Measurements from ENCODE around the gene CENPL. TPM values are rescaled to one million over a fixed set of nuclear protein-coding genes. Genes with fewer than 3 reads are reported as not detected.
"Not testable (repeated sequence)": the region's sequence is repeated elsewhere in the genome, so short reads cannot be mapped to it uniquely, and the experiment has no call there.

Gene CENPL
- polyA plus RNA-seq, 4 donors, result 1.1 to 6.9 (median 4.0) TPM

DNA sequence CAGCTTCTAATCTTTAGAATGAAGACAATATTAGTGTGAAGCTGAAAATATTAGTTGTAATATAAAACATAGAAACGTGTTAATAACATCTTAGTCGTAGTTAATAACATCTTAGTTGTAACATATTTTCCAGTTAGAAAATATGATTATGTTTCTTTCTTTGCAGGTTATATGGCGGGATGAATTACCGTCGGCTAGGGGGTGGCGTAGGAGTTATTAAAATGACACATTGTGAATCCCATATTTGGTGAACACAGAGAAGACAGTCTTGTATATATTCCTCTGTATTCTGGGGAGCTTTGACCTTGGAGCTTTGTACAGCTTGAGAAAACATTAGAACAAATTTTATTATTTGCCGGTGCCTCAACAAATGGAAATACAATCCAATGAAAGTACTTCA lies 39.7 kb downstream of the CENPL start:
- H3K27me3 ChIP-seq (ENCODE audit: control insufficient read depth in 3 of 3, insufficient read depth in 3 of 3, low read length in 3 of 3), result no peaks in the 10 kb centered on the region

GRCh38 chr1:173779936-173780335 lies 44.7 kb downstream of the CENPL start:
- DNase-seq (no peak), FAIRE-seq (no peak)
- no peaks in the 10 kb centered on the region for H3K4me1 ChIP-seq (ENCODE audit: control insufficient read depth in 3 of 3, insufficient read depth in 2 of 3, low read depth in 1 of 3, low read length in 2 of 3)
- H3K4me3 ChIP-seq (ENCODE audit: low read depth in 1 of 3, low read length in 3 of 3), result no peak overlapping the region
- 98 to 99% (median 99%) methylated on average over 4 of the region's 4 CpGs for WGBS, 3 donors
- H3K9me3 ChIP-seq (ENCODE audit: control insufficient read depth in 2 of 2, insufficient read depth in 1 of 2, low read depth in 1 of 2, low read length in 1 of 2), result no peaks in the 10 kb centered on the region
- H3K36me3 ChIP-seq (ENCODE audit: control insufficient read depth in 3 of 3, insufficient read depth in 2 of 3, low read depth in 1 of 3, low read length in 3 of 3), result peaks cover 7 to 26% (median 21%) of the 10 kb centered on the region in 3 donors
- H3K27ac ChIP-seq (ENCODE audit: low read depth in 1 of 3, low read length in 2 of 3), result no peak overlapping the region
- no peaks in the 10 kb centered on the region for H3K27me3 ChIP-seq (ENCODE audit: control insufficient read depth in 3 of 3, insufficient read depth in 3 of 3, low read length in 3 of 3)

More for the DNA sequence above, 39.7 kb downstream of the CENPL start:
- H3K36me3 ChIP-seq (ENCODE audit: control insufficient read depth in 3 of 3, insufficient read depth in 2 of 3, low read depth in 1 of 3, low read length in 3 of 3), result peaks cover 6 to 20% (median 20%) of the 10 kb centered on the region in 3 donors
- WGBS, 3 donors, result 96% methylated on average over 7 of the region's 7 CpGs
- no peak overlapping the region for H3K4me3 ChIP-seq (ENCODE audit: low read depth in 1 of 3, low read length in 3 of 3)
- no peaks in the 10 kb centered on the region for H3K9me3 ChIP-seq (ENCODE audit: control insufficient read depth in 2 of 2, insufficient read depth in 1 of 2, low read depth in 1 of 2, low read length in 1 of 2)
- no peak overlapping the region for H3K27ac ChIP-seq (ENCODE audit: low read depth in 1 of 3, low read length in 2 of 3)
- FAIRE-seq (no peak), DNase-seq (no peak)
- H3K4me1 ChIP-seq (ENCODE audit: control insufficient read depth in 3 of 3, insufficient read depth in 2 of 3, low read depth in 1 of 3, low read length in 2 of 3), result no peaks in the 10 kb centered on the region

GRCh38 chr1:173775578-173776226 lies 49.0 kb downstream of the CENPL start:
- Histone ChIP-seq H3K4me3 (ENCODE audit: low read depth in 1 of 3, low read length in 3 of 3) (no peak overlapping the region), H3K27me3 (ENCODE audit: control insufficient read depth in 3 of 3, insufficient read depth in 3 of 3, low read length in 3 of 3) (no peaks in the 10 kb centered on the region), H3K4me1 (ENCODE audit: control insufficient read depth in 3 of 3, insufficient read depth in 2 of 3, low read depth in 1 of 3, low read length in 2 of 3) (no peaks in the 10 kb centered on the region), H3K27ac (ENCODE audit: low read depth in 1 of 3, low read length in 2 of 3) (no peak overlapping the region), H3K36me3 (ENCODE audit: control insufficient read depth in 3 of 3, insufficient read depth in 2 of 3, low read depth in 1 of 3, low read length in 3 of 3) (peaks cover 4 to 24% (median 11%) of the 10 kb centered on the region in 3 donors), H3K9me3 (ENCODE audit: control insufficient read depth in 2 of 2, insufficient read depth in 1 of 2, low read depth in 1 of 2, low read length in 1 of 2) (no peaks in the 10 kb centered on the region)
- 85 to 91% (median 86%) methylated on average over 5 of the region's 5 CpGs for WGBS, 3 donors
- no peak for DNase-seq
- FAIRE-seq, result no peak

DNA sequence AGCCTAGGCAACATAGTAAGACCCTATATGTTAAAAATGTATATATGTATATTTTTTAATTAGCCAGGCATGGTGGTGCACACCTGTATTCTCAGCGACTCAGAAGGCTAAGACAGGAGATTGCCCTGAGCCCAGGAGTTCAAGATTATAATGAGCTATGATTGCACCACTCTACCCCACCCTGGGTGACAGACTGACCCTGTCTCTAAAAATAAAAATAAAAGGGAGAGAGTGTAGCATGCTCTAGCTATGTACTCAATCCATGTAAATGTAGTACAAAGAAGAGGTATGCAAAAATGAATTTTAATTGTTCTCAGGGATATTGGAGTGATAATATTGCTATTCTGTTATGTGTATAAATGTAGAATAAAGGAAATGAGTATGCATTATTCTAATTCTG lies 53.1 kb downstream of the CENPL start:
- FAIRE-seq (no peak), DNase-seq (no peak)
- H3K36me3 ChIP-seq (ENCODE audit: control insufficient read depth in 3 of 3, insufficient read depth in 2 of 3, low read depth in 1 of 3, low read length in 3 of 3), result peaks cover 2 to 17% (median 13%) of the 10 kb centered on the region in 3 donors
- no peak overlapping the region for H3K27ac ChIP-seq (ENCODE audit: low read depth in 1 of 3, low read length in 2 of 3)
- 93 to 96% (median 95%) methylated on average over 1 of the region's 1 CpG for WGBS, 3 donors
- H3K4me1 ChIP-seq (ENCODE audit: control insufficient read depth in 3 of 3, insufficient read depth in 2 of 3, low read depth in 1 of 3, low read length in 2 of 3), result no peaks in the 10 kb centered on the region
- no peaks in the 10 kb centered on the region for H3K27me3 ChIP-seq (ENCODE audit: control insufficient read depth in 3 of 3, insufficient read depth in 3 of 3, low read length in 3 of 3)
- no peak overlapping the region for H3K4me3 ChIP-seq (ENCODE audit: low read depth in 1 of 3, low read length in 3 of 3)
- no peaks in the 10 kb centered on the region for H3K9me3 ChIP-seq (ENCODE audit: control insufficient read depth in 2 of 2, insufficient read depth in 1 of 2, low read depth in 1 of 2, low read length in 1 of 2)

GRCh38 chr1:173770330-173770729 lies 54.4 kb downstream of the CENPL start:
- 85 to 90% (median 90%) methylated on average over 9 of the region's 9 CpGs for WGBS, 3 donors
- not testable (repeated sequence) for H3K4me3 ChIP-seq (ENCODE audit: low read depth in 1 of 3, low read length in 3 of 3); H3K4me1 ChIP-seq (ENCODE audit: control insufficient read depth in 3 of 3, insufficient read depth in 2 of 3, low read depth in 1 of 3, low read length in 2 of 3); H3K9me3 ChIP-seq (ENCODE audit: control insufficient read depth in 2 of 2, insufficient read depth in 1 of 2, low read depth in 1 of 2, low read length in 1 of 2); H3K27me3 ChIP-seq (ENCODE audit: control insufficient read depth in 3 of 3, insufficient read depth in 3 of 3, low read length in 3 of 3); H3K27ac ChIP-seq (ENCODE audit: low read depth in 1 of 3, low read length in 2 of 3); DNase-seq; FAIRE-seq
- H3K36me3 ChIP-seq (ENCODE audit: control insufficient read depth in 3 of 3, insufficient read depth in 2 of 3, low read depth in 1 of 3, low read length in 3 of 3), result peaks cover 6 to 19% (median 11%) of the 10 kb centered on the region in 3 donors

- no peak for DNase-seq
- Histone ChIP-seq H3K9me3 (ENCODE audit: control insufficient read depth in 2 of 2, insufficient read depth in 1 of 2, low read depth in 1 of 2, low read length in 1 of 2) (no peaks in the 10 kb centered on the region), H3K4me3 (ENCODE audit: low read depth in 1 of 3, low read length in 3 of 3) (no peak overlapping the region), H3K36me3 (ENCODE audit: control insufficient read depth in 3 of 3, insufficient read depth in 2 of 3, low read depth in 1 of 3, low read length in 3 of 3) (peaks cover 4 to 16% (median 11%) of the 10 kb centered on the region in 3 donors), H3K27me3 (ENCODE audit: control insufficient read depth in 3 of 3, insufficient read depth in 3 of 3, low read length in 3 of 3) (no peaks in the 10 kb centered on the region), H3K4me1 (ENCODE audit: control insufficient read depth in 3 of 3, insufficient read depth in 2 of 3, low read depth in 1 of 3, low read length in 2 of 3) (no peaks in the 10 kb centered on the region), H3K27ac (ENCODE audit: low read depth in 1 of 3, low read length in 2 of 3) (no peak overlapping the region)
- FAIRE-seq, result no peak
- 82 to 91% (median 84%) methylated on average over 3 of the region's 3 CpGs for WGBS, 3 donors
Measured at GRCh38 chr1:173768827-173769226, 55.9 kb downstream of the CENPL start.

- FAIRE-seq, result no peak
- H3K27ac ChIP-seq (ENCODE audit: low read depth in 1 of 3, low read length in 2 of 3), result no peak overlapping the region
- H3K4me1 ChIP-seq (ENCODE audit: control insufficient read depth in 3 of 3, insufficient read depth in 2 of 3, low read depth in 1 of 3, low read length in 2 of 3), result no peaks in the 10 kb centered on the region
- no peak for DNase-seq
- no peaks in the 10 kb centered on the region for H3K27me3 ChIP-seq (ENCODE audit: control insufficient read depth in 3 of 3, insufficient read depth in 3 of 3, low read length in 3 of 3)
- H3K4me3 ChIP-seq (ENCODE audit: low read depth in 1 of 3, low read length in 3 of 3), result no peak overlapping the region
- H3K9me3 ChIP-seq (ENCODE audit: control insufficient read depth in 2 of 2, insufficient read depth in 1 of 2, low read depth in 1 of 2, low read length in 1 of 2), result no peaks in the 10 kb centered on the region
- 74 to 82% (median 77%) methylated on average over 2 of the region's 2 CpGs for WGBS, 3 donors
- peaks cover 4 to 14% (median 11%) of the 10 kb centered on the region in 3 donors for H3K36me3 ChIP-seq (ENCODE audit: control insufficient read depth in 3 of 3, insufficient read depth in 2 of 3, low read depth in 1 of 3, low read length in 3 of 3)
Measured at GRCh38 chr1:173768206-173768605, 56.5 kb downstream of the CENPL start.

- not testable (repeated sequence) for H3K4me3 ChIP-seq (ENCODE audit: low read depth in 1 of 3, low read length in 3 of 3); H3K27me3 ChIP-seq (ENCODE audit: control insufficient read depth in 3 of 3, insufficient read depth in 3 of 3, low read length in 3 of 3); H3K4me1 ChIP-seq (ENCODE audit: control insufficient read depth in 3 of 3, insufficient read depth in 2 of 3, low read depth in 1 of 3, low read length in 2 of 3); H3K27ac ChIP-seq (ENCODE audit: low read depth in 1 of 3, low read length in 2 of 3); DNase-seq; H3K9me3 ChIP-seq (ENCODE audit: control insufficient read depth in 2 of 2, insufficient read depth in 1 of 2, low read depth in 1 of 2, low read length in 1 of 2); FAIRE-seq
- 97 to 100% (median 98%) methylated on average over 6 of the region's 6 CpGs for WGBS, 3 donors
- peaks cover 6 to 10% (median 8%) of the 10 kb centered on the region in 3 donors for H3K36me3 ChIP-seq (ENCODE audit: control insufficient read depth in 3 of 3, insufficient read depth in 2 of 3, low read depth in 1 of 3, low read length in 3 of 3)
Measured at GRCh38 chr1:173764331-173764730, 60.4 kb downstream of the CENPL start.

GRCh38 chr1:173758980-173759379 lies 65.7 kb downstream of the CENPL start:
- no peak for DNase-seq
- WGBS, 3 donors, result 97 to 98% (median 97%) methylated on average over 5 of the region's 5 CpGs
- Histone ChIP-seq H3K4me3 (ENCODE audit: low read depth in 1 of 3, low read length in 3 of 3) (no peak overlapping the region), H3K9me3 (ENCODE audit: control insufficient read depth in 2 of 2, insufficient read depth in 1 of 2, low read depth in 1 of 2, low read length in 1 of 2) (peaks cover 0 to 15% of the 10 kb centered on the region in 2 donors), H3K36me3 (ENCODE audit: control insufficient read depth in 3 of 3, insufficient read depth in 2 of 3, low read depth in 1 of 3, low read length in 3 of 3) (peaks cover 4 to 34% (median 12%) of the 10 kb centered on the region in 3 donors), H3K27ac (ENCODE audit: low read depth in 1 of 3, low read length in 2 of 3) (no peak overlapping the region), H3K27me3 (ENCODE audit: control insufficient read depth in 3 of 3, insufficient read depth in 3 of 3, low read length in 3 of 3) (no peaks in the 10 kb centered on the region), H3K4me1 (ENCODE audit: control insufficient read depth in 3 of 3, insufficient read depth in 2 of 3, low read depth in 1 of 3, low read length in 2 of 3) (no peaks in the 10 kb centered on the region)
- no peak for FAIRE-seq
